Endothelial cell of umbilical vein (primary cell): ENCODE data around the gene MITF. TPM values are rescaled to one million over a fixed set of nuclear protein-coding genes. Genes with fewer than 3 reads are reported as not detected.

Source experiments
- BruUV-seq: library from RNA; stranded (reverse); fragments of 400-500 nt; replicated peaks from 2 replicates; lab custom pipeline; 2021; lab: Mats Ljungman, UMichigan
- CTCF ChIA-PET: fragments of 300-600, 350-600 bp; sonication (Branson Sonifier 250); formaldehyde crosslinking; loops from one replicate; lab custom pipeline; 2021; ENCODE audit warnings: antibody characterized with exemption, inconsistent platforms; lab: Charles Lee
- POLR2A ChIA-PET: fragments of 300-600, 350-600 bp; sonication (Branson Sonifier 250); formaldehyde crosslinking; loops from one replicate; lab custom pipeline; 2021; ENCODE audit warnings: antibody characterized with exemption, inconsistent platforms; lab: Charles Lee
- DNase-seq: peaks from one replicate; pipeline ENCODE4 v3.0.0-alpha.2; 2011; ENCODE audit warnings: low read depth, low spot score
- FAIRE-seq: peaks from 2 replicates; lab custom pipeline; 2011; peaks lifted over from hg19 to GRCh38; lab: Jason Lieb, UNC
- H2AFZ ChIP-seq: 2 replicates; pipeline ENCODE4 v1.6.0; 2012; ENCODE audit warnings: low read depth, low read length, control low read depth, inconsistent platforms
- H3K27ac ChIP-seq: 2 replicates; pipeline ENCODE4 v1.5.1; 2011; ENCODE audit warnings: low read depth, mild to moderate bottlenecking, control low read depth, low read length, moderate library complexity; ENCODE audit not compliant: insufficient read depth
- H3K27me3 ChIP-seq, 2 experiments: 2 replicates each; pipeline versions ENCODE4 v1.6.0 to v1.6.1; 2011; ENCODE audit warnings: low read length in 2 of 2, mixed read lengths in 1 of 2; ENCODE audit not compliant: control insufficient read depth in 2 of 2, insufficient read depth in 2 of 2
- H3K36me3 ChIP-seq, 2 experiments: 2 replicates in 1 of 2; 3 replicates in 1 of 2; pipeline ENCODE4 v1.5.1; 2011; ENCODE audit warnings: low read length in 2 of 2, mild to moderate bottlenecking in 1 of 2, moderate library complexity in 1 of 2; ENCODE audit not compliant: control insufficient read depth in 2 of 2, insufficient read depth in 2 of 2; ENCODE audit errors: extremely low read depth in 1 of 2
- H3K4me1 ChIP-seq: 3 replicates; pipeline ENCODE4 v1.5.1; 2011; ENCODE audit warnings: mild to moderate bottlenecking, low read length; ENCODE audit not compliant: control insufficient read depth, insufficient read depth; ENCODE audit errors: extremely low read depth
- H3K4me2 ChIP-seq: 2 replicates; pipeline ENCODE4 v1.6.1; 2011; ENCODE audit warnings: low read length, control low read depth, mixed read lengths; ENCODE audit not compliant: insufficient read depth
- H3K4me3 ChIP-seq, 3 experiments: fragments of 200-600 bp in 1 of 3; sonication (generic), shearing (Covaris generic) in 1 of 3; replicated peaks in 1 of 3; 2 replicates each; pipeline ENCODE4 v1.5.1; 2011 to 2016; ENCODE audit warnings: control low read depth in 3 of 3, low read length in 3 of 3, mild to moderate bottlenecking in 2 of 3, inconsistent platforms in 1 of 3, low read depth in 1 of 3, moderate library complexity in 1 of 3; ENCODE audit not compliant: insufficient read depth in 1 of 3
- H3K79me2 ChIP-seq: 2 replicates; pipeline ENCODE4 v1.6.0; 2012; ENCODE audit warnings: low read length, inconsistent platforms; ENCODE audit not compliant: control insufficient read depth, insufficient read depth
- H3K9ac ChIP-seq: replicated peaks from 2 replicates; pipeline ENCODE3; 2011; ENCODE audit warnings: low read length, control low read depth; ENCODE audit not compliant: insufficient read depth; ENCODE audit errors: extremely low read depth
- H3K9me1 ChIP-seq: replicated peaks from 3 replicates; pipeline ENCODE4 v1.6.0; 2011; ENCODE audit warnings: mild to moderate bottlenecking, low read length; ENCODE audit not compliant: control insufficient read depth, insufficient read depth; ENCODE audit errors: extremely low read depth
- H3K9me3 ChIP-seq: replicated peaks from 2 replicates; pipeline ENCODE4 v1.5.1; 2012; ENCODE audit warnings: low read length, inconsistent platforms; ENCODE audit not compliant: control insufficient read depth, insufficient read depth
- H4K20me1 ChIP-seq: replicated peaks from 2 replicates; pipeline ENCODE3; 2011; ENCODE audit warnings: mild to moderate bottlenecking, low read length; ENCODE audit not compliant: control insufficient read depth, insufficient read depth; ENCODE audit errors: extremely low read depth
- CTCF ChIP-seq, 2 donors: IDR thresholded peaks; 1 replicate in 1 of 2; 2 replicates in 1 of 2; pipeline ENCODE4 v1.5.1; 2011; ENCODE audit warnings: low read length in 2 of 2, mild to moderate bottlenecking in 2 of 2, moderate library complexity in 2 of 2, control low read depth in 1 of 2, inconsistent platforms in 1 of 2, low read depth in 1 of 2; ENCODE audit not compliant: insufficient read depth in 1 of 2; ENCODE audit errors: extremely low read depth in 1 of 2
- FOS ChIP-seq: IDR thresholded peaks from 2 replicates; pipeline ENCODE4 v1.6.1; 2011; ENCODE audit warnings: mild to moderate bottlenecking, low read length, moderate library complexity, borderline replicate concordance; ENCODE audit not compliant: insufficient read depth
- dilution Hi-C: fragments of 300-500 bp; cut with MboI; formaldehyde crosslinking; loops from one replicate; pipeline ENCODE4 v1.15.0; 2019; ENCODE audit warnings: low sequenced_read_pairs; ENCODE audit not compliant: extremely low pct_ligation_motif_present
- intact Hi-C: fragments of 100-400 bp; cut with micrococcal nuclease; formaldehyde crosslinking; loops from one replicate; pipeline ENCODE4 v1.10.0; 2022
- polyA plus RNA-seq, 4 experiments: library from polyadenylated mRNA; depleted of rRNA in 3 of 4; stranded (reverse) in 3 of 4; unstranded in 1 of 4; fragments of >200 nt; gene quantifications; 2 replicates each; pipeline versions ENCODE4 v1.2.1 to v1.2.3, GENCODE V29; 2011 to 2012; ENCODE audit warnings: missing spikeins in 1 of 4
- total RNA-seq: library from RNA; stranded (reverse); gene quantifications from 2 replicates; pipeline ENCODE4 v1.2.3, GENCODE V29; 2021

MITF gene
- total and polyA plus RNA-seq, 2 donors (not counting 3 experiments of a cell fraction or from before 2014, with no cell fraction given) = 1.6 to 2.5 TPM

- intact Hi-C loops (loop anchor here (1.0 to 2.0 kb wide), 6 partner anchors 49 to 164 kb away; partner anchors contain the start of gene MITF), dilution Hi-C loops (no loop called here)
- Histone ChIP-seq H3K27me3 (no peaks in the 10 kb centered on the region), H3K4me2 (peak overlapping the region; percentile 31), H3K9me3 (no peaks in the 10 kb centered on the region), H3K36me3 (no peaks in the 10 kb centered on the region), H2AFZ (peak overlapping the region; percentile 8), H4K20me1 (no peaks in the 10 kb centered on the region), H3K79me2 (no peaks in the 10 kb centered on the region), H3K9ac (no peak overlapping the region), H3K4me3 (no peak overlapping the region), H3K27ac (no peak overlapping the region), H3K9me1 (no peaks in the 10 kb centered on the region), H3K4me1 (peaks cover 20% of the 10 kb centered on the region)
- POLR2A ChIA-PET = interaction anchor here (0.7 to 1.1 kb wide), 2 partner anchors 116 to 146 kb away, joined by 4 to 5 read pairs; partner anchors contain the start of gene MITF
- peak; percentile 24 to 32 for TF ChIP-seq CTCF (IDR thresholded peaks at IDR 0.05; ENCODE audit: extremely low read depth in 1 of 2, insufficient read depth in 1 of 2, low read depth in 1 of 2, low read length in 2 of 2)
- no peak for TF ChIP-seq FOS
- BruUV-seq = no TSS peak
- FAIRE-seq (peak; percentile 54), DNase-seq (peak; percentile 85)
- CTCF ChIA-PET = interaction anchor here (0.7 to 3.1 kb wide), 33 partner anchors 8 to 694 kb away, joined by 3 to 134 read pairs (median 5); partner anchors contain the start of gene MITF
These were observed 116.3 kb downstream of the MITF start for GRCh38 chr3:69855436-69856162.
